H1 (cell line): ENCODE results near the gene PPP1R13B. TPM values are rescaled to one million over a fixed set of nuclear protein-coding genes. Genes with fewer than 3 reads are reported as not detected.

Experiments
- ASH2L ChIP-seq: fragments of 200-600, 300-600 bp; sonication (generic); IDR thresholded peaks from one replicate; pipeline ENCODE4 v1.7.1; 2017; ENCODE audit warnings: low read length
- ATF2 ChIP-seq: IDR thresholded peaks from 2 replicates; pipeline ENCODE4 v1.6.1; 2012; ENCODE audit warnings: low read length, inconsistent platforms
- BCL11A ChIP-seq, 2 experiments: IDR thresholded peaks; one replicate each; pipeline ENCODE4 v1.6.1; 2011; ENCODE audit warnings: low read depth in 2 of 2, low read length in 2 of 2, mild to moderate bottlenecking in 2 of 2
- CBX8 ChIP-seq: fragments of 300-800, 300-1000 bp; sonication (generic); IDR thresholded peaks from 2 replicates; pipeline ENCODE4 v1.7.1; 2016; ENCODE audit warnings: low read depth, low read length, borderline replicate concordance
- CEBPB ChIP-seq: IDR thresholded peaks from 2 replicates; pipeline ENCODE4 v1.6.1; 2012; ENCODE audit warnings: low read depth, low read length
- CHD2 ChIP-seq: IDR thresholded peaks from 2 replicates; pipeline ENCODE4 v1.6.1; 2012; ENCODE audit warnings: low read length, improper control_type of control experiment
- CREB1 ChIP-seq: IDR thresholded peaks from 2 replicates; pipeline ENCODE4 v1.6.1; 2012; ENCODE audit warnings: inconsistent platforms
- HDAC2 ChIP-seq, 2 experiments: fragments of 300-600 bp in 1 of 2; sonication (generic) in 1 of 2; IDR thresholded peaks; 2 replicates each; pipeline ENCODE4 v1.6.1; 2011 to 2012; ENCODE audit warnings: low read depth in 2 of 2, low read length in 2 of 2, mild to moderate bottlenecking in 2 of 2, moderate library complexity in 2 of 2, borderline replicate concordance in 1 of 2, inconsistent platforms in 1 of 2
- HDAC6 ChIP-seq: IDR thresholded peaks from one replicate; pipeline ENCODE4 v1.7.1; 2012; ENCODE audit warnings: low read depth, mild to moderate bottlenecking, inconsistent platforms, low read length, moderate library complexity
- JUND ChIP-seq: IDR thresholded peaks from 2 replicates; pipeline ENCODE4 v1.6.1; 2011; ENCODE audit warnings: mild to moderate bottlenecking, improper control_type of control experiment, low read length
- KDM4A ChIP-seq: IDR thresholded peaks from one replicate; pipeline ENCODE4 v1.7.1; 2012; ENCODE audit warnings: low read depth, mild to moderate bottlenecking, moderate library complexity, low read length, inconsistent platforms; ENCODE audit not compliant: severe bottlenecking
- POLR2A ChIP-seq, 2 experiments: IDR thresholded peaks; 1 replicate in 1 of 2; 2 replicates in 1 of 2; pipeline ENCODE4 v1.6.1; 2011; ENCODE audit warnings: low read depth in 2 of 2, low read length in 2 of 2, mild to moderate bottlenecking in 2 of 2; ENCODE audit errors: control extremely low read depth in 1 of 2
- RBBP5 ChIP-seq: IDR thresholded peaks from 2 replicates; pipeline ENCODE4 v1.7.1; 2012; ENCODE audit warnings: low read depth, mild to moderate bottlenecking, inconsistent platforms, low read length, moderate library complexity, borderline replicate concordance
- SIN3A ChIP-seq, 2 experiments: IDR thresholded peaks in 1 of 2; conservative IDR thresholded peaks in 1 of 2; 2 replicates each; pipeline ENCODE4 v1.6.1; 2011 to 2012; ENCODE audit warnings: low read length in 2 of 2, improper control_type of control experiment in 1 of 2, low read depth in 1 of 2, mild to moderate bottlenecking in 1 of 2
- SIX5 ChIP-seq: IDR thresholded peaks from 2 replicates; pipeline ENCODE4 v1.6.1; 2011; ENCODE audit warnings: mild to moderate bottlenecking, low read depth, low read length
- SP2 ChIP-seq: IDR thresholded peaks from 2 replicates; pipeline ENCODE4 v1.6.1; 2012; ENCODE audit warnings: mild to moderate bottlenecking, low read length, inconsistent platforms
- SP4 ChIP-seq: IDR thresholded peaks from 2 replicates; pipeline ENCODE4 v1.6.1; 2012; ENCODE audit warnings: low read length, inconsistent platforms
- TAF1 ChIP-seq: IDR thresholded peaks from 2 replicates; pipeline ENCODE4 v1.6.1; 2011; ENCODE audit warnings: mild to moderate bottlenecking, low read depth, low read length
- TBP ChIP-seq: IDR thresholded peaks from 2 replicates; pipeline ENCODE4 v1.6.1; 2011; ENCODE audit warnings: low read depth, low read length, improper control_type of control experiment
- TEAD4 ChIP-seq: IDR thresholded peaks from 2 replicates; pipeline ENCODE4 v1.6.1; 2012; ENCODE audit warnings: low read depth, low read length, inconsistent platforms, mixed read lengths
- YY1 ChIP-seq: IDR thresholded peaks from 2 replicates; pipeline ENCODE4 v1.6.1; 2011; ENCODE audit warnings: low read depth, mild to moderate bottlenecking, low read length
- polyA plus RNA-seq, 7 experiments: library from polyadenylated mRNA; depleted of rRNA in 3 of 7; stranded (reverse) in 5 of 7; unstranded in 2 of 7; fragments of >200 nt in 5 of 7; fragments of 200-250 nt in 2 of 7; gene quantifications; 1 replicate in 5 of 7; 2 replicates in 1 of 7; 4 replicates in 1 of 7; pipeline versions ENCODE4 v1.2.1 to v1.2.3, GENCODE V29; 2011 to 2013; ENCODE audit warnings: missing spikeins in 2 of 7, mixed read lengths in 2 of 7
- total RNA-seq: library from RNA; stranded (reverse); fragmentation: NEBNext Ultra II Directional; extraction: Animal tissue kit (Norgen Biotek cat#: 25700); gene quantifications from 2 replicates; pipeline ENCODE4 v1.2.1, GENCODE V29; 2021

The PPP1R13B gene
- total and polyA plus RNA-seq, 2 of the 8 experiments (the other 6 are each of a cell fraction or from before 2014, with no cell fraction given), result 2.6 to 8.9 TPM

- TF ChIP-seq KDM4A (peak; percentile 53), ASH2L (peak; percentile 46), ATF2 (no peak), YY1 (0 out of 2 replicates have a peak, but pooled peaks have one; percentile 21), BCL11A (IDR thresholded peaks at IDR 0.05; ENCODE audit: low read depth in 2 of 2, low read length in 2 of 2) (no peak), SP2 (peak; percentile 93), HDAC6 (no peak), SIX5 (no peak), CHD2 (peak; percentile 96), TEAD4 (no peak), CEBPB (no peak), CREB1 (peak; percentile 64), HDAC2 (IDR thresholded peaks at IDR 0.05; ENCODE audit: borderline replicate concordance in 1 of 2, low read depth in 2 of 2, low read length in 2 of 2) (no peak), SIN3A (conservative IDR thresholded peaks at IDR 0.05 in 1 of 2, IDR thresholded peaks at IDR 0.05 in 1 of 2; ENCODE audit: low read depth in 1 of 2, low read length in 2 of 2) (peak in 1 of 2 experiments; percentile 55; a peak in 1 of 4 replicates), POLR2A (IDR thresholded peaks at IDR 0.05; ENCODE audit: control extremely low read depth in 1 of 2, low read depth in 2 of 2, low read length in 2 of 2) (peak in 1 of 2 experiments; percentile 81; a peak in 2 of 3 replicates), JUND (no peak), CBX8 (no peak), SP4 (peak; percentile 96; the same call in 1 of the 2 replicates), TBP (0 out of 2 replicates have a peak, but pooled peaks have one; percentile 42), RBBP5 (no peak), TAF1 (peak; percentile 82)
Measured at GRCh38 chr14:103715052-103716000, 132.0 kb downstream of the PPP1R13B start, which contains the start of the genes XRCC3 and ZFYVE21 (continued).
